ENCODE data around the gene FGF14.

Gene FGF14

GRCh38 chr13:101792189-101792588, 609.7 kb downstream of the FGF14 start:
- DNase-seq (ENCODE audit: low read depth in 2 of 2) = no peak

- no peak for DNase-seq (ENCODE audit: low read depth in 2 of 2)
Observed at GRCh38 chr13:101785858-101786257, 616.0 kb downstream of the FGF14 start.

GRCh38 chr13:101784313-101784712, 617.5 kb downstream of the FGF14 start:
- no peak for DNase-seq (ENCODE audit: low read depth in 2 of 2)

GRCh38 chr13:101783554-101783953, 618.3 kb downstream of the FGF14 start:
- DNase-seq (ENCODE audit: low read depth in 2 of 2) = no peak

GRCh38 chr13:101780211-101780610, 621.6 kb downstream of the FGF14 start:
- DNase-seq (ENCODE audit: low read depth in 2 of 2) = no peak

- no peak for DNase-seq (ENCODE audit: low read depth in 2 of 2)
Observed at GRCh38 chr13:101779147-101779546, 622.7 kb downstream of the FGF14 start.

GRCh38 chr13:101775267-101775666, 626.6 kb downstream of the FGF14 start:
- DNase-seq (ENCODE audit: low read depth in 2 of 2) = no peak

GRCh38 chr13:101774393-101774792, 627.5 kb downstream of the FGF14 start:
- no peak for DNase-seq (ENCODE audit: low read depth in 2 of 2)

- no peak for DNase-seq (ENCODE audit: low read depth in 2 of 2)
Observed at GRCh38 chr13:101773062-101773461, 628.8 kb downstream of the FGF14 start.

GRCh38 chr13:101767131-101767530, 634.7 kb downstream of the FGF14 start:
- no peak for DNase-seq (ENCODE audit: low read depth in 2 of 2)

- no peak for DNase-seq (ENCODE audit: low read depth in 2 of 2)
Observed at GRCh38 chr13:101763191-101763590, 638.7 kb downstream of the FGF14 start.

- DNase-seq (ENCODE audit: low read depth in 2 of 2) = no peak
Observed at GRCh38 chr13:101757446-101758039, 644.3 kb downstream of the FGF14 start.

- DNase-seq (ENCODE audit: low read depth in 2 of 2) = no peak
Observed at GRCh38 chr13:101755228-101755887, 646.5 kb downstream of the FGF14 start.

GRCh38 chr13:101752432-101752831, 649.4 kb downstream of the FGF14 start:
- no peak for DNase-seq (ENCODE audit: low read depth in 2 of 2)

GRCh38 chr13:101751488-101751887, 650.4 kb downstream of the FGF14 start:
- DNase-seq (ENCODE audit: low read depth in 2 of 2) = no peak

GRCh38 chr13:101749584-101749983, 652.3 kb downstream of the FGF14 start:
- no peak for DNase-seq (ENCODE audit: low read depth in 2 of 2)

- no peak for DNase-seq (ENCODE audit: low read depth in 2 of 2)
Observed at GRCh38 chr13:101747039-101747438, 654.8 kb downstream of the FGF14 start.

- no peak for DNase-seq (ENCODE audit: low read depth in 2 of 2)
Observed at GRCh38 chr13:101746513-101746912, 655.3 kb downstream of the FGF14 start.

- no peak for DNase-seq (ENCODE audit: low read depth in 2 of 2)
Observed at GRCh38 chr13:101739382-101740178, 662.3 kb downstream of the FGF14 start.

- DNase-seq (ENCODE audit: low read depth in 2 of 2) = no peak
Observed at GRCh38 chr13:101738336-101738735, 663.5 kb downstream of the FGF14 start.

- DNase-seq (ENCODE audit: low read depth in 2 of 2) = no peak
Observed at GRCh38 chr13:101736566-101736965, 665.3 kb downstream of the FGF14 start.

GRCh38 chr13:101730420-101731000, 671.3 kb downstream of the FGF14 start:
- no peak for DNase-seq (ENCODE audit: low read depth in 2 of 2)

GRCh38 chr13:101728615-101729014, 673.2 kb downstream of the FGF14 start:
- DNase-seq (ENCODE audit: low read depth in 2 of 2) = no peak
